ENCODE results near the gene DGKI.

The DGKI gene

GRCh38 chr7:137694405-137694804 is 152.4 kb downstream of the DGKI start:
- CTCF ChIA-PET, result no interaction called here
- POLR2A ChIA-PET, result no interaction called here
- DNase-seq (ENCODE audit: extremely low spot score), result no peak
- no peak for TF ChIP-seq SUZ12 (IDR thresholded peaks at IDR 0.05)
- no peak for TF ChIP-seq FOXK2 (IDR thresholded peaks at IDR 0.05)
- no peak for TF ChIP-seq CTBP1 (IDR thresholded peaks at IDR 0.05; ENCODE audit: borderline replicate concordance)
- no peak for TF ChIP-seq FOXA1 (IDR thresholded peaks at IDR 0.05)
- TF ChIP-seq ELF4 (IDR thresholded peaks at IDR 0.05), result no peak

- CTCF ChIA-PET, result no interaction called here
Observed at GRCh38 chr7:137692399-137692798, 154.4 kb downstream of the DGKI start.

GRCh38 chr7:137691566-137691965 is 155.2 kb downstream of the DGKI start:
- no peak for TF ChIP-seq HDGF (IDR thresholded peaks at IDR 0.05; ENCODE audit: borderline replicate concordance)
- no peak for TF ChIP-seq ELF4 (IDR thresholded peaks at IDR 0.05)
- TF ChIP-seq PKNOX1 (IDR thresholded peaks at IDR 0.05), result no peak
- TF ChIP-seq SP1 (IDR thresholded peaks at IDR 0.05), result no peak
- TF ChIP-seq BHLHE40 (IDR thresholded peaks at IDR 0.05; ENCODE audit: borderline replicate concordance), result no peak
- TF ChIP-seq SUZ12 (IDR thresholded peaks at IDR 0.05), result no peak
- TF ChIP-seq NFRKB (IDR thresholded peaks at IDR 0.05), result no peak
- no peak for TF ChIP-seq FOXM1 (IDR thresholded peaks at IDR 0.05; ENCODE audit: borderline replicate concordance)
- TF ChIP-seq ARNT (IDR thresholded peaks at IDR 0.05), result no peak
- no peak for TF ChIP-seq L3MBTL2 (conservative IDR thresholded peaks at IDR 0.05)
- no peak for TF ChIP-seq TARDBP (IDR thresholded peaks at IDR 0.05)
- no peak for TF ChIP-seq FOXK2 (IDR thresholded peaks at IDR 0.05)
- TF ChIP-seq CTBP1 (IDR thresholded peaks at IDR 0.05; ENCODE audit: borderline replicate concordance), result no peak
- TF ChIP-seq LEF1 (IDR thresholded peaks at IDR 0.05; ENCODE audit: borderline replicate concordance), result no peak
- no peak for TF ChIP-seq ZNF384 (IDR thresholded peaks at IDR 0.05)
- POLR2A ChIA-PET, result no interaction called here
- no peak for DNase-seq (ENCODE audit: extremely low spot score)
- CTCF ChIA-PET, result interaction anchor here (0.6 kb wide), 1 partner anchor 131 kb away, joined by 3 read pairs; no protein-coding TSS in a partner anchor

More at GRCh38 chr7:137692399-137692798, 154.4 kb downstream of the DGKI start:
- TF ChIP-seq SP1 (IDR thresholded peaks at IDR 0.05), result no peak
- TF ChIP-seq ZNF384 (IDR thresholded peaks at IDR 0.05), result no peak
- no peak for TF ChIP-seq PKNOX1 (IDR thresholded peaks at IDR 0.05)
- TF ChIP-seq SUZ12 (IDR thresholded peaks at IDR 0.05), result no peak
- no peak for TF ChIP-seq FOXK2 (IDR thresholded peaks at IDR 0.05)
- TF ChIP-seq NFRKB (IDR thresholded peaks at IDR 0.05), result no peak
- no peak for TF ChIP-seq ARNT (IDR thresholded peaks at IDR 0.05)
- TF ChIP-seq FOXA1 (IDR thresholded peaks at IDR 0.05), result no peak
- TF ChIP-seq FOXM1 (IDR thresholded peaks at IDR 0.05; ENCODE audit: borderline replicate concordance), result no peak
- TF ChIP-seq TARDBP (IDR thresholded peaks at IDR 0.05), result no peak
- no peak for TF ChIP-seq ELF4 (IDR thresholded peaks at IDR 0.05)
- no peak for TF ChIP-seq HDGF (IDR thresholded peaks at IDR 0.05; ENCODE audit: borderline replicate concordance)
- TF ChIP-seq BHLHE40 (IDR thresholded peaks at IDR 0.05; ENCODE audit: borderline replicate concordance), result no peak
- no peak for TF ChIP-seq LEF1 (IDR thresholded peaks at IDR 0.05; ENCODE audit: borderline replicate concordance)
- DNase-seq (ENCODE audit: extremely low spot score), result no peak
- POLR2A ChIA-PET, result no interaction called here

GRCh38 chr7:137690635-137691034 is 156.1 kb downstream of the DGKI start:
- POLR2A ChIA-PET, result no interaction called here
- CTCF ChIA-PET, result interaction anchor here (0.6 kb wide), 1 partner anchor 132 kb away, joined by 3 read pairs; no protein-coding TSS in a partner anchor
- no peak for TF ChIP-seq L3MBTL2 (conservative IDR thresholded peaks at IDR 0.05)
- no peak for TF ChIP-seq PKNOX1 (IDR thresholded peaks at IDR 0.05)
- TF ChIP-seq CTBP1 (IDR thresholded peaks at IDR 0.05; ENCODE audit: borderline replicate concordance), result no peak
- TF ChIP-seq FOXM1 (IDR thresholded peaks at IDR 0.05; ENCODE audit: borderline replicate concordance), result no peak
- no peak for TF ChIP-seq ARNT (IDR thresholded peaks at IDR 0.05)
- TF ChIP-seq FOXA1 (IDR thresholded peaks at IDR 0.05), result no peak
- no peak for TF ChIP-seq FOXK2 (IDR thresholded peaks at IDR 0.05)
- no peak for TF ChIP-seq SUZ12 (IDR thresholded peaks at IDR 0.05)
- no peak for TF ChIP-seq ELF4 (IDR thresholded peaks at IDR 0.05)
- no peak for TF ChIP-seq HDGF (IDR thresholded peaks at IDR 0.05; ENCODE audit: borderline replicate concordance)
- no peak for TF ChIP-seq ZNF384 (IDR thresholded peaks at IDR 0.05)
- TF ChIP-seq TARDBP (IDR thresholded peaks at IDR 0.05), result no peak
- no peak for TF ChIP-seq LEF1 (IDR thresholded peaks at IDR 0.05; ENCODE audit: borderline replicate concordance)
- DNase-seq (ENCODE audit: extremely low spot score), result no peak

- CTCF ChIA-PET, result no interaction called here
- TF ChIP-seq PKNOX1 (IDR thresholded peaks at IDR 0.05) (no peak), TARDBP (IDR thresholded peaks at IDR 0.05) (no peak), NFRKB (IDR thresholded peaks at IDR 0.05) (no peak), L3MBTL2 (conservative IDR thresholded peaks at IDR 0.05) (no peak), ELF4 (IDR thresholded peaks at IDR 0.05) (no peak), SP1 (IDR thresholded peaks at IDR 0.05) (no peak), CTBP1 (IDR thresholded peaks at IDR 0.05; ENCODE audit: borderline replicate concordance) (no peak)
- DNase-seq (ENCODE audit: extremely low spot score), result no peak
- POLR2A ChIA-PET, result no interaction called here
Observed at GRCh38 chr7:137689761-137690160, 157.0 kb downstream of the DGKI start.

- CTCF ChIA-PET, result no interaction called here
- TF ChIP-seq FOXM1 (IDR thresholded peaks at IDR 0.05; ENCODE audit: borderline replicate concordance) (no peak), NFRKB (IDR thresholded peaks at IDR 0.05) (no peak), SUZ12 (IDR thresholded peaks at IDR 0.05) (no peak), L3MBTL2 (conservative IDR thresholded peaks at IDR 0.05) (no peak), ARNT (IDR thresholded peaks at IDR 0.05) (no peak), BHLHE40 (IDR thresholded peaks at IDR 0.05; ENCODE audit: borderline replicate concordance) (no peak), LEF1 (IDR thresholded peaks at IDR 0.05; ENCODE audit: borderline replicate concordance) (no peak), PKNOX1 (IDR thresholded peaks at IDR 0.05) (no peak), CTBP1 (IDR thresholded peaks at IDR 0.05; ENCODE audit: borderline replicate concordance) (no peak), FOXK2 (IDR thresholded peaks at IDR 0.05) (no peak), ELF4 (IDR thresholded peaks at IDR 0.05) (no peak), ZNF384 (IDR thresholded peaks at IDR 0.05) (no peak), TARDBP (IDR thresholded peaks at IDR 0.05) (no peak), SP1 (IDR thresholded peaks at IDR 0.05) (no peak), FOXA1 (IDR thresholded peaks at IDR 0.05) (no peak), HDGF (IDR thresholded peaks at IDR 0.05; ENCODE audit: borderline replicate concordance) (no peak)
- POLR2A ChIA-PET, result no interaction called here
- DNase-seq (ENCODE audit: extremely low spot score), result no peak
Observed at GRCh38 chr7:137687556-137688265, 159.1 kb downstream of the DGKI start.
